ENCODE data around the gene GFOD1. TPM values are rescaled to one million over a fixed set of nuclear protein-coding genes. Genes with fewer than 3 reads are reported as not detected.

The GFOD1 gene
- total RNA-seq, 4 donors from 2014 or later, result 21.8 to 49.4 (median 31.1) TPM

GRCh38 chr6:13500915-13501314, 13.5 kb upstream of the GFOD1 start:
- Histone ChIP-seq H3K4me3 (no peak overlapping the region), H3K27me3 (no peaks in the 10 kb centered on the region), H3K27ac (no peak overlapping the region), H3K4me1 (no peaks in the 10 kb centered on the region), H3K9me3 (no peaks in the 10 kb centered on the region), H3K36me3 (no peaks in the 10 kb centered on the region)
- no peak for TF ChIP-seq CTCF (IDR thresholded peaks at IDR 0.05)
- no peak for TF ChIP-seq POLR2A (IDR thresholded peaks at IDR 0.05)
- TF ChIP-seq EP300 (IDR thresholded peaks at IDR 0.05), result no peak
- WGBS, 2 donors, result 84 to 91% methylated on average over 3 of the region's 3 CpGs
- DNase-seq (ENCODE audit: low spot score in 2 of 2), result no peak

GRCh38 chr6:13500264-13500663, 12.9 kb upstream of the GFOD1 start:
- no peak overlapping the region for H3K4me3 ChIP-seq
- H3K4me1 ChIP-seq, result no peaks in the 10 kb centered on the region
- H3K27ac ChIP-seq, result no peak overlapping the region
- no peaks in the 10 kb centered on the region for H3K9me3 ChIP-seq
- H3K27me3 ChIP-seq, result no peaks in the 10 kb centered on the region
- TF ChIP-seq CTCF (IDR thresholded peaks at IDR 0.05) (no peak), EP300 (IDR thresholded peaks at IDR 0.05) (no peak), POLR2A (IDR thresholded peaks at IDR 0.05) (no peak)
- WGBS, 2 donors, result 88 to 89% methylated on average over 1 of the region's 1 CpG
- DNase-seq (ENCODE audit: low spot score in 2 of 2), result no peak
- H3K36me3 ChIP-seq, result no peaks in the 10 kb centered on the region

- no peaks in the 10 kb centered on the region for H3K27me3 ChIP-seq
- DNase-seq (ENCODE audit: low spot score in 2 of 2), result no peak
- no peaks in the 10 kb centered on the region for H3K9me3 ChIP-seq
- no peak overlapping the region for H3K4me3 ChIP-seq
- TF ChIP-seq CTCF (IDR thresholded peaks at IDR 0.05) (no peak), POLR2A (IDR thresholded peaks at IDR 0.05) (no peak), EP300 (IDR thresholded peaks at IDR 0.05) (no peak)
- 26 to 30% methylated on average over 1 of the region's 1 CpG for WGBS, 2 donors
- no peaks in the 10 kb centered on the region for H3K36me3 ChIP-seq
- no peak overlapping the region for H3K27ac ChIP-seq
- no peaks in the 10 kb centered on the region for H3K4me1 ChIP-seq
These were observed 9.3 kb upstream of the GFOD1 start for GRCh38 chr6:13496513-13497190.

DNA sequence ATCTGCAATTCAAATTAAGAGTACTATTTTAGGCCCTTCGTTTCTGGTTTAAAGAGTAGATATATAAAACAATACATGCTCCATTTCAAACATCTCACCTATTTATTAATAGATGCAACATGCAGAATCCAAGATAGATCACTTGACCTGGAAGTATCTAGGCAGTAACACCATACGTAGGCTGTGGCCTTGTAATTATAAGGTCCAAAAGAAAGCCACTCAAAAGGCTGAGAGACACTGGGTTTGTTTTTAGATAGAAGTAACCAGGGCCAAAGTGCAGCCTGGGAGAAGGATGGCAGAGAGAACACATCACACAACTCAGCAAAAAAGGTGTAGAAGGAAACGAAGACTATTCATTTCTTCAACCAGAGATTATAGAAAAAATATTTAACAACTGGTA, 8.4 kb upstream of the GFOD1 start:
- Histone ChIP-seq H3K27ac (no peak overlapping the region), H3K4me3 (no peak overlapping the region), H3K27me3 (no peaks in the 10 kb centered on the region), H3K4me1 (no peaks in the 10 kb centered on the region), H3K9me3 (no peaks in the 10 kb centered on the region), H3K36me3 (no peaks in the 10 kb centered on the region)
- TF ChIP-seq POLR2A (IDR thresholded peaks at IDR 0.05) (no peak), CTCF (IDR thresholded peaks at IDR 0.05) (no peak), EP300 (IDR thresholded peaks at IDR 0.05) (no peak)
- no peak for DNase-seq (ENCODE audit: low spot score in 2 of 2)
- 81 to 83% methylated on average over 3 of the region's 3 CpGs for WGBS, 2 donors

DNA sequence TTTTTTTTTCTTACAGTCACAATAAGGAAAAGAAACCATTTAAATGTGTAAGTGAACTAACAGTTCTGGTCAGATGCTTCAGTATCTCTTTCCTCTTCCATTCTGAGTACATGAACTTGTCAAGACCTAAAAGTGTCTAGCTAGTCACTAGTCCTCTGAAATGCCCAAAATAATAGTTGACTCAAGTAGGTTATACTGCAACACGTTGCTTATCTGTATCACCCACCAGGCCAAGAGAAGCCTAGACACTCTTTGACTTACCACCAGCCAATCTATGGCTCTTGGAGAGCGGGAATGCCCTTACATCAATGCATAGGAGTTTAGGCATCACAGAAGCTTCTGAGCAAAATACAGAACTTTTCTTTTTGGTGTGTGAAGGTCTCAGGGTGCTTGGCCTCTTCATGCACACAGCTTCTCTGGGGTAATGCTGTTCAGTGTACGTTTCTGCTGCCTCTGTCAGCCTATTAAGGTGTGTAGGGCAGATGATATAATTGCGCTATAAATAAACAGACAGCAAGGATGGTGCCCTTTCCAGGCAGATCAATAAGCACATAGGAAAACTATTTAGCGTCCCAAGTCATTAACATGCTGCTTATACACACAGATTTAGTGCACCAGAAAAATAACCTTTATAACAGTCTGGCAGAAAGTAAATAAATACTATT, 7.8 kb upstream of the GFOD1 start:
- DNase-seq (ENCODE audit: low spot score in 2 of 2), result no peak
- no peak for TF ChIP-seq POLR2A (IDR thresholded peaks at IDR 0.05)
- H3K27me3 ChIP-seq, result no peaks in the 10 kb centered on the region
- no peaks in the 10 kb centered on the region for H3K9me3 ChIP-seq
- H3K4me1 ChIP-seq, result no peaks in the 10 kb centered on the region
- WGBS, 2 donors, result 78 to 83% methylated on average over 5 of the region's 5 CpGs
- no peak overlapping the region for H3K4me3 ChIP-seq
- H3K27ac ChIP-seq, result no peak overlapping the region
- no peaks in the 10 kb centered on the region for H3K36me3 ChIP-seq
